Keratinocyte (primary cell): ENCODE measurements around the gene C16orf95. TPM values are rescaled to one million over a fixed set of nuclear protein-coding genes. Genes with fewer than 3 reads are reported as not detected.

Experiments used
- DNase-seq: peaks from one replicate; pipeline ENCODE4 v3.0.0-alpha.2; 2011; ENCODE audit warnings: low read depth, missing footprints, low spot score
- FAIRE-seq: peaks from 2 replicates; lab custom pipeline; 2011; peaks lifted over from hg19 to GRCh38; lab: Jason Lieb, UNC
- H2AFZ ChIP-seq: 2 replicates; pipeline ENCODE4 v1.6.0; 2012; ENCODE audit warnings: low read length, control low read depth, inconsistent platforms; ENCODE audit not compliant: control insufficient read depth
- H3K27ac ChIP-seq: 2 replicates; pipeline ENCODE4 v1.5.1; 2011; ENCODE audit warnings: low read length; ENCODE audit not compliant: control insufficient read depth, insufficient read depth
- H3K27me3 ChIP-seq: 3 replicates; pipeline ENCODE4 v1.6.0; 2011; ENCODE audit warnings: low read length; ENCODE audit not compliant: control insufficient read depth, insufficient read depth; ENCODE audit errors: extremely low read depth
- H3K36me3 ChIP-seq, 2 experiments: 2 replicates in 1 of 2; 3 replicates in 1 of 2; pipeline ENCODE4 v1.5.1; 2011; ENCODE audit warnings: low read length in 2 of 2, mild to moderate bottlenecking in 1 of 2; ENCODE audit not compliant: control insufficient read depth in 2 of 2, insufficient read depth in 2 of 2; ENCODE audit errors: extremely low read depth in 1 of 2
- H3K4me1 ChIP-seq: 3 replicates; pipeline ENCODE4 v1.5.1; 2011; ENCODE audit warnings: low read length; ENCODE audit not compliant: control insufficient read depth, insufficient read depth; ENCODE audit errors: extremely low read depth
- H3K4me2 ChIP-seq: 3 replicates; pipeline ENCODE4 v1.6.0; 2011; ENCODE audit warnings: low read depth, low read length; ENCODE audit not compliant: control insufficient read depth, insufficient read depth; ENCODE audit errors: extremely low read depth
- H3K4me3 ChIP-seq, 3 experiments: fragments of 200-600 bp in 1 of 3; sonication (generic) in 1 of 3; 2 replicates in 2 of 3; 3 replicates in 1 of 3; pipeline ENCODE4 v1.5.1; 2011 to 2016; ENCODE audit warnings: low read length in 3 of 3, mild to moderate bottlenecking in 3 of 3, control low read depth in 2 of 3, inconsistent platforms in 1 of 3, low read depth in 1 of 3, mixed read lengths in 1 of 3, mixed run types in 1 of 3, moderate library complexity in 1 of 3; ENCODE audit not compliant: control insufficient read depth in 2 of 3, insufficient read depth in 2 of 3; ENCODE audit errors: extremely low read depth in 1 of 3
- H3K79me2 ChIP-seq: 2 replicates; pipeline ENCODE4 v1.6.0; 2012; ENCODE audit warnings: low read length; ENCODE audit not compliant: control insufficient read depth, insufficient read depth
- H3K9ac ChIP-seq: 3 replicates; pipeline ENCODE4 v1.6.0; 2011; ENCODE audit warnings: low read length; ENCODE audit not compliant: control insufficient read depth, insufficient read depth; ENCODE audit errors: extremely low read depth
- H3K9me1 ChIP-seq: 3 replicates; pipeline ENCODE4 v1.6.0; 2011; ENCODE audit warnings: low read length; ENCODE audit not compliant: control insufficient read depth, insufficient read depth; ENCODE audit errors: extremely low read depth
- H3K9me3 ChIP-seq: 2 replicates; pipeline ENCODE4 v1.5.1; 2012; ENCODE audit warnings: low read depth, low read length; ENCODE audit not compliant: control insufficient read depth
- H4K20me1 ChIP-seq: 3 replicates; pipeline ENCODE4 v1.6.0; 2011; ENCODE audit warnings: low read length; ENCODE audit not compliant: control insufficient read depth, insufficient read depth; ENCODE audit errors: extremely low read depth
- CTCF ChIP-seq, 3 experiments: IDR thresholded peaks in 1 of 3; conservative IDR thresholded peaks in 1 of 3; optimal IDR thresholded peaks in 1 of 3; 2 replicates in 2 of 3; 3 replicates in 1 of 3; pipeline versions ENCODE3 to v1.5.1; 2011; ENCODE audit warnings: low read length in 3 of 3, mild to moderate bottlenecking in 3 of 3, moderate library complexity in 2 of 3, control low read depth in 1 of 3, inconsistent platforms in 1 of 3; ENCODE audit not compliant: insufficient read depth in 2 of 3; ENCODE audit errors: extremely low read depth in 1 of 3
- EZH2 ChIP-seq: IDR thresholded peaks from one replicate; pipeline ENCODE4 v1.6.1; 2012; ENCODE audit warnings: inconsistent platforms, mild to moderate bottlenecking, low read length, moderate library complexity
- dilution Hi-C: fragments of 300-500 bp; cut with MboI; formaldehyde crosslinking; loops from one replicate; pipeline ENCODE4 v1.7.0; 2020; ENCODE audit warnings: low sequenced_read_pairs; ENCODE audit not compliant: extremely low pct_ligation_motif_present
- polyA plus RNA-seq, 5 experiments: library from polyadenylated mRNA; depleted of rRNA in 3 of 5; stranded (reverse) in 3 of 5; stranded (forward) in 1 of 5; unstranded in 1 of 5; fragments of >200 nt; gene quantifications; 1 replicate in 1 of 5; 2 replicates in 3 of 5; 3 replicates in 1 of 5; pipeline versions ENCODE4 v1.2.1 to v1.2.3, GENCODE V29; 2011 to 2012; ENCODE audit warnings: missing spikeins in 2 of 5, low read depth in 1 of 5, low replicate concordance in 1 of 5

Gene C16orf95
- polyA plus RNA-seq, 1 donor (not counting 4 experiments of a cell fraction or from before 2014, with no cell fraction given) = 1.5 TPM

GRCh38 chr16:87361916-87362619 lies 44.9 kb upstream of the C16orf95 start:
- Histone ChIP-seq H3K36me3 (peaks cover 42 to 44% of the 10 kb centered on the region in 2 experiments), H3K4me2 (no peak overlapping the region), H3K4me3 (no peak overlapping the region), H3K27me3 (no peaks in the 10 kb centered on the region), H3K79me2 (peaks cover 41% of the 10 kb centered on the region), H3K27ac (no peak overlapping the region), H3K4me1 (no peaks in the 10 kb centered on the region), H4K20me1 (peaks cover 8% of the 10 kb centered on the region), H2AFZ (no peak overlapping the region), H3K9ac (no peak overlapping the region), H3K9me1 (no peaks in the 10 kb centered on the region), H3K9me3 (no peaks in the 10 kb centered on the region)
- DNase-seq (no peak), FAIRE-seq (no peak)
- TF ChIP-seq EZH2 = no peak
- no peak for TF ChIP-seq CTCF (optimal IDR thresholded peaks at IDR 0.05 in 1 of 3, IDR thresholded peaks at IDR 0.05 in 1 of 3, conservative IDR thresholded peaks at IDR 0.05 in 1 of 3; ENCODE audit: extremely low read depth in 1 of 3, insufficient read depth in 2 of 3, low read length in 3 of 3)
- dilution Hi-C loops = no loop called here

GRCh38 chr16:87360862-87361610 lies 43.8 kb upstream of the C16orf95 start:
- Histone ChIP-seq H3K4me2 (no peak overlapping the region), H3K79me2 (peaks cover 32% of the 10 kb centered on the region), H3K4me1 (no peaks in the 10 kb centered on the region), H3K27me3 (no peaks in the 10 kb centered on the region), H3K27ac (no peak overlapping the region), H3K9me3 (no peaks in the 10 kb centered on the region), H2AFZ (no peak overlapping the region), H4K20me1 (peaks cover 8% of the 10 kb centered on the region), H3K9ac (no peak overlapping the region), H3K36me3 (peaks cover 37 to 46% of the 10 kb centered on the region in 2 experiments), H3K4me3 (no peak overlapping the region), H3K9me1 (no peaks in the 10 kb centered on the region)
- DNase-seq (no peak), FAIRE-seq (no peak)
- no peak for TF ChIP-seq EZH2
- TF ChIP-seq CTCF (optimal IDR thresholded peaks at IDR 0.05 in 1 of 3, IDR thresholded peaks at IDR 0.05 in 1 of 3, conservative IDR thresholded peaks at IDR 0.05 in 1 of 3; ENCODE audit: extremely low read depth in 1 of 3, insufficient read depth in 2 of 3, low read length in 3 of 3) = no peak
- dilution Hi-C loops = no loop called here
